Ishikawa (cell line): Measurements from ENCODE around the gene C1orf115.

Experiments used
- CEBPB ChIP-seq: IDR thresholded peaks from 2 replicates; pipeline ENCODE4 v1.6.1; 2012
- CREB1 ChIP-seq: IDR thresholded peaks from 2 replicates; pipeline ENCODE4 v1.6.1; 2012; ENCODE audit warnings: low read depth
- EGR1 ChIP-seq: IDR thresholded peaks from 2 replicates; pipeline ENCODE4 v1.6.1; 2012
- EP300 ChIP-seq: IDR thresholded peaks from 2 replicates; pipeline ENCODE4 v1.6.1; 2012; ENCODE audit warnings: borderline replicate concordance
- FOXM1 ChIP-seq: IDR thresholded peaks from 2 replicates; pipeline ENCODE4 v1.6.1; 2012; ENCODE audit warnings: low read depth, borderline replicate concordance
- MAX ChIP-seq: IDR thresholded peaks from 2 replicates; pipeline ENCODE4 v1.6.1; 2012
- NFIC ChIP-seq: IDR thresholded peaks from 2 replicates; pipeline ENCODE4 v1.6.1; 2012
- RAD21 ChIP-seq: IDR thresholded peaks from 2 replicates; pipeline ENCODE4 v1.6.1; 2012; ENCODE audit warnings: low read depth
- REST ChIP-seq: IDR thresholded peaks from 2 replicates; pipeline ENCODE4 v1.6.1; 2012; ENCODE audit warnings: low read depth, mild to moderate bottlenecking
- TAF1 ChIP-seq: IDR thresholded peaks from 2 replicates; pipeline ENCODE4 v1.6.1; 2012; ENCODE audit warnings: low read depth, mild to moderate bottlenecking
- TCF12 ChIP-seq: IDR thresholded peaks from 2 replicates; pipeline ENCODE4 v1.6.1; 2012; ENCODE audit warnings: low read depth
- TEAD4 ChIP-seq: IDR thresholded peaks from 2 replicates; pipeline ENCODE4 v1.6.1; 2012
- USF1 ChIP-seq: IDR thresholded peaks from 2 replicates; pipeline ENCODE4 v1.6.1; 2012
- YY1 ChIP-seq: IDR thresholded peaks from 2 replicates; pipeline ENCODE4 v1.6.1; 2012; ENCODE audit warnings: low read depth
- ZBTB7A ChIP-seq: IDR thresholded peaks from 2 replicates; pipeline ENCODE4 v1.6.1; 2012; ENCODE audit warnings: low read depth

C1orf115 gene

GRCh38 chr1:220741825-220742224 lies 51.7 kb downstream of the C1orf115 start:
- TF ChIP-seq NFIC (no peak), FOXM1 (no peak), CREB1 (no peak), CEBPB (no peak), ZBTB7A (no peak), MAX (no peak), TEAD4 (no peak), USF1 (no peak), REST (no peak), TAF1 (no peak), TCF12 (no peak), EP300 (no peak), RAD21 (no peak), EGR1 (no peak)

GRCh38 chr1:220742520-220742919 lies 52.4 kb downstream of the C1orf115 start:
- no peak for TF ChIP-seq TAF1
- no peak for TF ChIP-seq FOXM1
- no peak for TF ChIP-seq USF1
- TF ChIP-seq CREB1: no peak
- no peak for TF ChIP-seq REST
- no peak for TF ChIP-seq RAD21
- TF ChIP-seq TCF12: no peak
- no peak for TF ChIP-seq YY1
- TF ChIP-seq ZBTB7A: no peak
- no peak for TF ChIP-seq TEAD4
- TF ChIP-seq EGR1: no peak
- no peak for TF ChIP-seq EP300
- TF ChIP-seq NFIC: no peak
- TF ChIP-seq MAX: no peak
- no peak for TF ChIP-seq CEBPB

GRCh38 chr1:220746851-220747250 lies 56.7 kb downstream of the C1orf115 start:
- no peak for TF ChIP-seq YY1
- TF ChIP-seq CREB1: no peak
- no peak for TF ChIP-seq TAF1
- no peak for TF ChIP-seq EGR1
- no peak for TF ChIP-seq RAD21
- TF ChIP-seq TCF12: no peak
- no peak for TF ChIP-seq MAX
- TF ChIP-seq ZBTB7A: no peak
- TF ChIP-seq TEAD4: no peak
- TF ChIP-seq CEBPB: no peak
- no peak for TF ChIP-seq USF1

DNA sequence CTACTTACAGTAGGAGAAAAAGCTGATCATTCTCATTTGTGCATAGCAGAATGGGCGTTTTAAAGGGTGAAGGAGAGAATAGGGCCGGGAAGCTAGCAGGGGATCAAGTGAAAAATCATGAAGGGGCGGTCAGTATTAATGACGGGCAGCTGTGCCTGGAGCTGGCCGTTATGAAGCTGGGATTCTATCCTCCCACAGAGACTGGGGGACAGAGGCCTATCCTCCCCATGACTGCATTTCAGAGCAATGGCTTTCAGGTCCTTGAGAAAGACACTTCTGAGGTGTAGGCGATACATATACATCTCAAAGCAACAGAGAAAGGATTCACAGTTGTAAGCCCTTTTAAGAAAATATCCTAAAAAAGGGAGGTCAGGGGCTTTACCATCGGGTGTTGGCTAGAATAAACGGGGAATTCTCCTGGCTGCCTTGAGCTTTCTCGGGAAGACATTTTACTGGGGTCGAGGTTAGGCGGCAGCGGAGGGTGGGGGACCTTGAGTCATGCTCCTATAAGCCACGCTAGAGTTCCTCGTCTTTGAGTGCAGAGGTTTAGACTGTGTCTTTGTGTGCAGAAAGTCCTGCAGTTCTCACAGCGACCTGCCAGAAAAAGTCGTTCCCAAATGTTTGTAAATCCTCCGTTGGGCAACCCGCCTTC lies 57.4 kb downstream of the C1orf115 start:
- TF ChIP-seq REST: no peak
- no peak for TF ChIP-seq CREB1
- TF ChIP-seq EGR1: no peak
- TF ChIP-seq EP300: no peak
- no peak for TF ChIP-seq TCF12
- no peak for TF ChIP-seq CEBPB
- no peak for TF ChIP-seq USF1
- TF ChIP-seq MAX: no peak; the same call in 1 of the 2 replicates
- TF ChIP-seq TEAD4: no peak
- no peak for TF ChIP-seq FOXM1
- no peak for TF ChIP-seq RAD21
